ENCODE results near the gene B3GNT2.

The B3GNT2 gene

DNA sequence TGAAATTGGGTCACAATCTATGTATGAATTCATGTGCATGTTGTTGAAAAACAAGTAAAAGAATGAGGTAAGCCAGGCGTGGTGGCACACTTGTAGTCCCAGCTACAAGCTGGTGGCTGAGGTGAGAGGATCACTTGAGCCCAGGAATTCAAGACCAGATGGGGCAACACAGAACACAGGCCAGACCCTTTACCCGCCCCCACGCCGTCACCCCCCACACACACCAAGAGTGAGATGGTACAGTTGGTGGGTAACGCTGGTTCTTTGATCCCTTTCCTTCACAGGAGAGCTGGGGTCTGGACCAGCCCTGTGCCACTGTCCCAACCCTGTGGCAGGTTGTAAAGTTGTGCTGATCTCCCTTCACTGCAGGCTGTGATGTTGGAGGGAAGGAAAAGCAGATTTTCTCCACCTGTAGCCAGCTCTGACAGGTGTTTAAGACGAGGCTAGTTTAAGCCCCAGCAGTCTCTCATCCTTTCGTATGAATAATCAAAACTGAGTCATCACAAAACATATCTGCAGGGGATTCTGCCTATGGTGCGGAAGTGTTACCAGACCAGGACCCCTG lies 13.6 kb downstream of the B3GNT2 start:
- TF ChIP-seq, protein P1, sequence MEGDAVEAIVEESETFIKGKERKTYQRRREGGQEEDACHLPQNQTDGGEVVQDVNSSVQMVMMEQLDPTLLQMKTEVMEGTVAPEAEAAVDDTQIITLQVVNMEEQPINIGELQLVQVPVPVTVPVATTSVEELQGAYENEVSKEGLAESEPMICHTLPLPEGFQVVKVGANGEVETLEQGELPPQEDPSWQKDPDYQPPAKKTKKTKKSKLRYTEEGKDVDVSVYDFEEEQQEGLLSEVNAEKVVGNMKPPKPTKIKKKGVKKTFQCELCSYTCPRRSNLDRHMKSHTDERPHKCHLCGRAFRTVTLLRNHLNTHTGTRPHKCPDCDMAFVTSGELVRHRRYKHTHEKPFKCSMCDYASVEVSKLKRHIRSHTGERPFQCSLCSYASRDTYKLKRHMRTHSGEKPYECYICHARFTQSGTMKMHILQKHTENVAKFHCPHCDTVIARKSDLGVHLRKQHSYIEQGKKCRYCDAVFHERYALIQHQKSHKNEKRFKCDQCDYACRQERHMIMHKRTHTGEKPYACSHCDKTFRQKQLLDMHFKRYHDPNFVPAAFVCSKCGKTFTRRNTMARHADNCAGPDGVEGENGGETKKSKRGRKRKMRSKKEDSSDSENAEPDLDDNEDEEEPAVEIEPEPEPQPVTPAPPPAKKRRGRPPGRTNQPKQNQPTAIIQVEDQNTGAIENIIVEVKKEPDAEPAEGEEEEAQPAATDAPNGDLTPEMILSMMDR (IDR thresholded peaks at IDR 0.05; ENCODE audit: control insufficient read depth, insufficient read depth, low read depth, low read length, missing control alignments): no peak
- H3K4me3 ChIP-seq (ENCODE audit: control insufficient read depth, low read depth, low read length): no peak overlapping the region
- no peak for DNase-seq (ENCODE audit: low read depth)

DNA sequence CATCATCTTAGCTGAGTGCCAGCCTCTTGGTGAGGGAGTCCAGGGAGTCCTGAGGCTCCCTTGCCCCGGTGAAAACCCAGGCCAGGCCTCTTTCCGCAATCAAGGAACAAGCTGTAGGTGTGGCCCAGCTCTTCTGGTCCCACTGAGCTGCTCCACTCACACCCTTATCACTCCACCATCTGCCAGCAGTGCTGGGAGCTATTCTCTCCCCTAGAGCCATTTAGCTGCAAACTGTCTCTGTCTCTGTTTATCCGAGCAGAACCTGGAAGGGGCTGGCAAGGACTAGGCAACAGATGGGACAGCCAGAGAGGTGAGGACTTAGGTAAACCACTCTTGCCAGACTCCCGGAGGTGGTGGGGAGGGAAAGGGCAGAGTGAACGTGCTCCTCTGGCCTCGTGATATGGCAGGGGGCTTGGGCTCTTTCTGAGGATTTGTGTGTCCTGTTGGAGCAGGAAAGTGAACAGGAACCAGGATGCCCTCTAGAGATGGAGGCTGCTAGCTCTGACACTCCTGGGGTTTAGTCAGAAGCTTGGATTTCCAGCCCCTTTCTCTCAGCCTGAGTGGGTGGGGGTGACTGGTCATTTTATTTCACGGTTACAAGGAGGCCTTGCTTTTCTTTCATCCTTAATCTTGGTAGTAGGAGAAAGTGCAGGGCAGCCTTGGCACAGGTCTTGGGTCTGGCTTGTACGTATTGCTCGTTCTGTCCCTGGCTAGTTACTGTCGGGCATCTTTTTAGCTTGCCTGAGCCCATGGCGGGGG lies 19.6 kb downstream of the B3GNT2 start:
- TF ChIP-seq, protein P1 (IDR thresholded peaks at IDR 0.05; ENCODE audit: control insufficient read depth, insufficient read depth, low read depth, low read length, missing control alignments): no peak
- no peak overlapping the region for H3K4me3 ChIP-seq (ENCODE audit: control insufficient read depth, low read depth, low read length)
- no peak for DNase-seq (ENCODE audit: low read depth)

DNA sequence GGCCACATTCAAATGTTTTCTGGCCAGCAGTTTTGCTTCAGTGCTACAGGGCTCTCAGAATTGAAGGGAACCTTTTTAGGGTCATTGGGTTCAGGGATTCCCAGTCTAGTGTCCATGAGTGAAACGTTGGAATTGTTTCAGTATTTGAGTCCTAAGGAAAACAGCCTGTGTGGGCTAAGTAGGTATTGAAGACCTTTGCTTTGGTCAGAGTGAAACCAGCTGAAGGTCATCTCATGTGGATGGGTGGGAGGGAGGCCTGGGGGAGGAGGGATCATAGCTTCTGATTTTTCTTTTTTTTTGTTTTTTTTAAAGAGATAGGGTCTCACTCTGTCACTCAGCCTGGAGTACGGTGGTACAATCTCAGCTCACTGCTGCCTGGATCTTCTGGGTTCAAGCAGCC lies 20.2 kb downstream of the B3GNT2 start:
- no peak for DNase-seq (ENCODE audit: low read depth)
- TF ChIP-seq, protein P1 (IDR thresholded peaks at IDR 0.05; ENCODE audit: control insufficient read depth, insufficient read depth, low read depth, low read length, missing control alignments): no peak
- H3K4me3 ChIP-seq (ENCODE audit: control insufficient read depth, low read depth, low read length): no peak overlapping the region

DNA sequence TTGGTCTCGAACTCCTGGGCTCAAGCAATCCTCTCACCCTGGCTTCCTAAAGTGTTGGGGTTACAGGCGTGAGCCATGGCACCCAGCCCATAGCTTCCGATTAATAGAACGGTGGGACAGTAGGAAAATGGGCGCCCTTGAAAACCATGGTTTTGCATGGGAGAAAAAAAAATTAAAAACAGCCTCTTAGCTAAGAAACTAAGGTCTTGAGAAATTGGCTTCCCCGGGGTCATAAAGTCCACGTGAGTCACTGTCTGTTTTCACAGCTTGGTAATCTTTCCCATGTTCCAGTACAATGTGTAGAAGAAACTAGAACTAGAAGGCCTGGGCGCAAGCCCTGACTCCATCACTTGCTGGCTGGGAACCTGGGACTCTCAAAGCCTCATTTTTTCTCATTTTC lies 20.7 kb downstream of the B3GNT2 start:
- DNase-seq (ENCODE audit: low read depth): peak; percentile 92
- TF ChIP-seq, protein P1 (IDR thresholded peaks at IDR 0.05; ENCODE audit: control insufficient read depth, insufficient read depth, low read depth, low read length, missing control alignments): no peak
- H3K4me3 ChIP-seq (ENCODE audit: control insufficient read depth, low read depth, low read length): no peak overlapping the region

DNA sequence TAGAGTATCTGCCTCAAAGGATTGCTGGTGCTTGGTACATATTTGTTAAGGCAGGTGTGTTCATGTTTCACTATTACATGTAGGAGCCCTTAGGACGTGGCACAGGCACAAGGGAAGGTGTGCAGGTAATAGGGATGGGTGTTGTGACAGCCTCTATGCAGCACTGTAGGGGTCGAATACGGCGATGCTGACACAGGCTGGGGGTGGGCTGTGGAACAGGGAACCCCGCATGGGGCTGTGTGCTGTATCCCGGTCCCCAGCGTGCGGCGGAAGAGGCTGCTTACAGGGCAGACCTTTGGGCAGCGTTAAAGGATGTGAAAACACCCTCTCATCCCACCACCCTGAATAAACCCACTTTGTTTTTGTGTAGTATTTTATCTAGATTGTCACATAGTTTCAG lies 21.5 kb downstream of the B3GNT2 start:
- no peak overlapping the region for H3K4me3 ChIP-seq (ENCODE audit: control insufficient read depth, low read depth, low read length)
- no peak for DNase-seq (ENCODE audit: low read depth)
- TF ChIP-seq, protein P1 (IDR thresholded peaks at IDR 0.05; ENCODE audit: control insufficient read depth, insufficient read depth, low read depth, low read length, missing control alignments): no peak

DNA sequence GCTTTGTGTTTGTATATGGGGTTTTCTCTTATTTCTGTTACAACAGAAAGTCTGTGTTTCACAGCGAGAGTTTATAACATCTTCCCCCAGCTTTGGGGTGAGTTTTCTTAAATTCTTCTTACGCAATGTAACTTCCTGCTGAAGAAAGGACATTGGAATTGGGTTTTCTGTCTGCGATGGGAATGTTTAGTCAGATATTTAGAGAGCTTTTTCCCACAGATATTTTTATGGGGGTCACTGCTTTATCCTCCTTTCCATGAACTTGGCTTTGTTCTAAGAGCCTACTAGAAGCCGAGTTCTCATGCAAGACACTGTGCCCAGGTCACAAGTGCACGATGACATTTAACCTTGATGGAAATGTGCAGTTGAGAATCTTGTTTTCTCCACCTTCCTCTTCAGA lies 22.1 kb downstream of the B3GNT2 start:
- TF ChIP-seq, protein P1 (IDR thresholded peaks at IDR 0.05; ENCODE audit: control insufficient read depth, insufficient read depth, low read depth, low read length, missing control alignments): no peak
- H3K4me3 ChIP-seq (ENCODE audit: control insufficient read depth, low read depth, low read length): no peak overlapping the region
- DNase-seq (ENCODE audit: low read depth): peak; percentile 85
